Small intestine (tissue), 7 donors: Measurements from ENCODE around the gene SLC25A22. TPM values are rescaled to one million over a fixed set of nuclear protein-coding genes. Genes with fewer than 3 reads are reported as not detected.
A peak's percentile ranks its signal among the peaks of the same experiment; 100 is the strongest.

ENCODE experiments used
- DNase-seq, 2 donors: peaks; one replicate each; pipeline versions ENCODE4 v3.0.0 to v3.0.0-alpha.2; 2013
- FAIRE-seq: peaks from 2 replicates; lab custom pipeline; 2012; peaks lifted over from hg19 to GRCh38; lab: Jason Lieb, UNC
- H3K27ac ChIP-seq, 3 donors: one replicate each; pipeline ENCODE4 v1.5.1; 2013; ENCODE audit warnings: low read length in 2 of 3, mild to moderate bottlenecking in 2 of 3, control low read depth in 1 of 3, inconsistent platforms in 1 of 3, low read depth in 1 of 3, moderate library complexity in 1 of 3
- H3K27me3 ChIP-seq, 3 donors: one replicate each; pipeline ENCODE4 v1.6.1; 2013; ENCODE audit warnings: low read length in 3 of 3, inconsistent platforms in 1 of 3; ENCODE audit not compliant: control insufficient read depth in 3 of 3, insufficient read depth in 3 of 3
- H3K36me3 ChIP-seq, 3 donors: one replicate each; pipeline ENCODE4 v1.6.1; 2013; ENCODE audit warnings: low read length in 3 of 3, inconsistent platforms in 1 of 3, low read depth in 1 of 3, mild to moderate bottlenecking in 1 of 3, moderate library complexity in 1 of 3; ENCODE audit not compliant: control insufficient read depth in 3 of 3, insufficient read depth in 2 of 3
- H3K4me1 ChIP-seq, 3 donors: one replicate each; pipeline ENCODE4 v1.6.1; 2013; ENCODE audit warnings: low read length in 2 of 3, inconsistent platforms in 1 of 3, low read depth in 1 of 3, mild to moderate bottlenecking in 1 of 3, moderate library complexity in 1 of 3; ENCODE audit not compliant: control insufficient read depth in 3 of 3, insufficient read depth in 2 of 3
- H3K4me3 ChIP-seq, 3 donors: one replicate each; pipeline ENCODE4 v1.5.1; 2013; ENCODE audit warnings: low read length in 3 of 3, control low read depth in 1 of 3, inconsistent platforms in 1 of 3, low read depth in 1 of 3, mild to moderate bottlenecking in 1 of 3, moderate library complexity in 1 of 3
- H3K9me3 ChIP-seq, 2 donors: one replicate each; pipeline ENCODE4 v1.6.1; 2013; ENCODE audit warnings: low read depth in 1 of 2, low read length in 1 of 2; ENCODE audit not compliant: control insufficient read depth in 2 of 2, insufficient read depth in 1 of 2
- WGBS, 3 donors: extraction: QIAGEN DNeasy Blood & Tissue Kit; methylation state at CpG; one replicate each; pipeline ENCODE4 v1.1.7; 2013; 5-methylcytosine and 5-hydroxymethylcytosine counted together
- polyA plus RNA-seq, 4 donors: library from polyadenylated mRNA; stranded (reverse) in 3 of 4; unstranded in 1 of 4; fragments of 200-250 nt in 3 of 4; fragments of 120-200 nt in 1 of 4; gene quantifications; one replicate each; pipeline versions ENCODE4 v1.2.1 to v1.2.3, GENCODE V29; 2013
- donor health status: healthy with polysubstance abuse.
- donor health status: control.
- donor health status: control.
- donor health status: Bipolar disorder and iron deficiency.
- donor health status: healthy.

The SLC25A22 gene
- polyA plus RNA-seq, 4 donors = 10.5 to 21.9 (median 10.8) TPM

DNA sequence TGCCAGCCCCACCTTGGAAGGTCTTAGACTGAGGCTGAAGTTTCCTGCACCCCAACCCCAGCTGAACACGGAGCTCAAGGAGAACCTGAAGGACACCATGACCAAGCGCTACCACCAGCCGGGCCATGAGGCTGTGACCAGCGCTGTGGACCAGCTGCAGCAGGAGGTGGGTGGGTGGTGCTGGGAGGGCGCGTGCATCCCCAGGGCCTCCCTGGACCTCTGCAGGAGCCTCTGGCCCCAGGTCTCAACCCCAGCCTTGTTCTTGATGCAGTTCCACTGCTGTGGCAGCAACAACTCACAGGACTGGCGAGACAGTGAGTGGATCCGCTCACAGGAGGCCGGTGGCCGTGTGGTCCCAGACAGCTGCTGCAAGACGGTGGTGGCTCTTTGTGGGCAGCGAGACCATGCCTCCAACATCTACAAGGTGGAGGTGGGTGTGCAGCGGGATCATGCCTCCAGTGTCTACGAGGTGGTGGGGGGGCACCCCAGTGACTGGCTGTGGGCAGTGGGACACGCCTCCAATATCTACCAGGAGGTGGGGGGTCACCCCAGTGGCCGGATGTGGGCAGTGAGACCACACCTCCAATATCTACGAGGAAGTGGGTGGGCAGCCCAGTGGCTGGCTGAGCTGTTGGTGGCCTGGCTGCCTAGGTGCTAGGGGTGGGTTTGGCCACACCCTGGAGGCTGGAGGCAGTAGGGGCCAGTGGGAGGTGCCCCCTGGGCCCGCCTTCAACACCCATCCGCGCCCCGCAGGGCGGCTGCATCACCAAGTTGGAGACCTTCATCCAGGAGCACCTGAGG, 39.3 kb upstream of the SLC25A22 start:
- Histone ChIP-seq H3K4me1 (peaks cover 4 to 54% (median 13%) of the 10 kb centered on the region in 3 donors), H3K9me3 (no peaks in the 10 kb centered on the region), H3K27me3 (no peaks in the 10 kb centered on the region), H3K27ac (peak overlapping the region in 1 of 3 donors; percentile 30), H3K4me3 (no peak overlapping the region), H3K36me3 (peaks cover 14 to 67% (median 15%) of the 10 kb centered on the region in 3 donors)
- no peak for DNase-seq
- no peak for FAIRE-seq
- 84 to 90% (median 89%) methylated on average over 21 to 22 of the region's 22 CpGs for WGBS, 3 donors

DNA sequence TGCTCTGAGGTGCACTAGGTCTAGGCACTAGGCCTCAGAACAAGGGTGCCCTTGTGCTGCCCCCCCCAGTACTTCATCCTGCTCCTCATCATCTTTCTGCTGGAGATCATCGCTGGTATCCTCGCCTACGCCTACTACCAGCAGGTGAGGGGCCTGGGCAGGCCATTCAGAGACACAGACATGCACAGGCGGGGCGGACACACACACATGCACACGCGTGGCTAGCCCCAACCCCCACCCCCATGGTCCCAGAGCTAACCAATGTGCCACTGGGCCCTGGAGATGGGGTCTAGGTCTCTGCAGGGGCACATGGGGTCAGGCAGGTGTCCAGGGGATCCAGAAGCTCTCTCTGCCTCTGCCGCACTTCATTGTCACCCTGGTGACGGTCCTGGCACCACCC, 38.6 kb upstream of the SLC25A22 start:
- H3K36me3 ChIP-seq = peaks cover 14 to 67% (median 15%) of the 10 kb centered on the region in 3 donors
- peak overlapping the region in 1 of 3 donors; percentile 30 for H3K27ac ChIP-seq
- H3K9me3 ChIP-seq = no peaks in the 10 kb centered on the region
- H3K4me1 ChIP-seq = peaks cover 6 to 61% (median 13%) of the 10 kb centered on the region in 3 donors
- no peak overlapping the region for H3K4me3 ChIP-seq
- no peaks in the 10 kb centered on the region for H3K27me3 ChIP-seq
- FAIRE-seq (no peak), DNase-seq (no peak)
- 87 to 90% (median 90%) methylated on average over 9 of the region's 9 CpGs for WGBS, 3 donors

DNA sequence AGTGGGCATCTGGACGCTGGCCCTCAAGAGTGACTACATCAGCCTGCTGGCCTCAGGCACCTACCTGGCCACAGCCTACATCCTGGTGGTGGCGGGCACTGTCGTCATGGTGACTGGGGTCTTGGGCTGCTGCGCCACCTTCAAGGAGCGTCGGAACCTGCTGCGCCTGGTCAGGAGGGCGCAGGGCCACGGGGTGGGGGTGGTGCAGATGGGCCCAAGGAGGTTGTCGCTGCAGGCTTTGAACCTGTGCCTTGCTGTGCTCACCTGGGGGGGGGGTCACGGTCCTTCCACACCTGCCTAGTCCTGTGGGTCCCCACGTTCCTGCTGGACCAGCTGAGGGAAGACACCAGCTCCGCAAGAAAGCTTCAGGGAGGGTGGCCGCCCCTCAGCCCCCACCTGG, 38.2 kb upstream of the SLC25A22 start:
- no peak overlapping the region for H3K27ac ChIP-seq
- peaks cover 14 to 67% (median 15%) of the 10 kb centered on the region in 3 donors for H3K36me3 ChIP-seq
- peaks cover 6 to 64% (median 11%) of the 10 kb centered on the region in 3 donors for H3K4me1 ChIP-seq
- WGBS, 3 donors = 89 to 91% (median 90%) methylated on average over 11 to 14 of the region's 14 CpGs
- no peak for DNase-seq
- H3K27me3 ChIP-seq = no peaks in the 10 kb centered on the region
- H3K4me3 ChIP-seq = no peak overlapping the region
- no peaks in the 10 kb centered on the region for H3K9me3 ChIP-seq
- no peak for FAIRE-seq

DNA sequence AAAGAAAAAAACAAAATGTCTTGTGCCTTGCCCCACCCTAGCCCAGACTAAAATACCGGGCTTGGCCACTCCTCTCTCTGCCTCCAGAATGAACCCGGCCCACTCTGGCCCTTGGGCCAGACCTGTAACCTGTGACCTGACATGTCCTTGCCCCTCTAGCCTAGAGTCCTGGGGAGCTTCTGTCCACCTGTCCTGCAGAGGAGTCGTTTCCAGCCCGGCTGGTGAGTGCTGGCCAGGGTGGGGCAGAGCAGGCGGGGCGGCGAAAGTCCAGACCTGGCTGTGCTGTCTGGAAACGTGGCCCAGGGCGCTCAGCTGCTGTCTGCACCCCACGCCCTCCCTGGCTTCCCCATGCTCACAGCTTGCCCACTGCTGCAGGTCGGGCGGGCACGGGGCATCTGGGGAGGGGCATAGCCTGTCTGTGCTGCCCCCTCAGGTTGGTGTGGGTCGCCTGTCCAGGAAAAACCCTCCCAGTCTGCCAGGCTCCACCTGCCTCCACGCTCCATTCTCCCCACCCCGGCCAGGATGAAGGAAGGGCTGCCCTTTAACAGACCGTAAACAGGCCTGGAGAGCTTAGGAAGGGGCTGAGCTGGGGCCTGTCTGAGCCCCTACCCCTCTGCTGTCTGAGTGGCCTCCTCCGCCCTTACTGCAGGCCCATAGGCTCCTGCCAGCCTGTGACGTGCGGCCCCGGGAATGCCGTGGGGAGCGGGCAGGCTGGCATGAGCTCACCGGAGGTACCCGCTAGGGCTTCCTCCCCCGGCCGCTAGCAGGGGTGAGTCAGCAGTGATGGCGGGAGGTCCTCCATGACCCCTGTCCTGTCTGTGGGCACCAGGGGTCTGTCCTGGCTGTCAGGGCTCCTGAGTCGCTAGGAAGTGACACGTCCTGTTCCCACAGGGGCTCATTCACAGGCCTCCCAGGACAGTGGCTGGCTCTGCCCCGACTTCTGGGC, 36.6 kb upstream of the SLC25A22 start:
- peak overlapping the region in 2 of 3 donors; percentile 75 to 80 for H3K4me3 ChIP-seq
- DNase-seq (peak; percentile 84 to 89), FAIRE-seq (no peak)
- peaks cover 14 to 50% (median 15%) of the 10 kb centered on the region in 3 donors for H3K36me3 ChIP-seq
- WGBS, 3 donors = 12 to 36% (median 22%) methylated on average over 31 of the region's 31 CpGs
- H3K9me3 ChIP-seq = no peaks in the 10 kb centered on the region
- peaks cover 2 to 70% (median 10%) of the 10 kb centered on the region in 3 donors for H3K4me1 ChIP-seq
- H3K27me3 ChIP-seq = peaks cover 0 to 7% (median 0%) of the 10 kb centered on the region in 3 donors
- H3K27ac ChIP-seq = peak overlapping the region; percentile 88 to 98 (median 96)

DNA sequence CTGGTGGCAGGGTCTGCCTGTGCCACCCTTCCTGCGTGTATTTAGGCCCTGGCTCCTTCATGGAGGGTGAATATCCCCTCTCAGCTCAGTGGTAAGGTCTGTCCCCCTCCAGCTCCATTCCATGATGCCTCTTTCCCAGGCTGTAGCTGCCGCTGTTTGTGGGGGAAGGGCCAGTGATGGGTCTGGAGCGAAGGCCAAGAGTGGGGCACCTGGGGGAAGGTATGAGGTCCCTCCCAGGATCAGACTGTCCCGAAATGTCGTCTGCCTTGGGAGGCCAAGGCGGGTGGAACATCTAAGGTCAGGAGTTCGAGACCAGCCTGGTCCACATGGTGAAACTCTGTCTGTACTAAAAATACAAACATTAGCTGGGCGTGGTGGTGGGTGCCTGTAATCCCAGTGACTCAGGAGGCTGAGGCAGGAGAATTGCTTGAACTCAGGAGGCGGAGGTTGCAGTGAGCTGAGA, 35.8 kb upstream of the SLC25A22 start:
- Histone ChIP-seq H3K9me3 (no peaks in the 10 kb centered on the region), H3K4me3 (peak overlapping the region; percentile 51 to 80 (median 75)), H3K27me3 (peaks cover 0 to 15% (median 0%) of the 10 kb centered on the region in 3 donors), H3K27ac (peak overlapping the region; percentile 88 to 98 (median 96)), H3K36me3 (peaks cover 12 to 43% (median 14%) of the 10 kb centered on the region in 3 donors), H3K4me1 (peaks cover 2 to 71% (median 12%) of the 10 kb centered on the region in 3 donors)
- FAIRE-seq (no peak), DNase-seq (peak; percentile 55 to 83)
- 19 to 40% (median 28%) methylated on average over 9 of the region's 9 CpGs for WGBS, 3 donors

DNA sequence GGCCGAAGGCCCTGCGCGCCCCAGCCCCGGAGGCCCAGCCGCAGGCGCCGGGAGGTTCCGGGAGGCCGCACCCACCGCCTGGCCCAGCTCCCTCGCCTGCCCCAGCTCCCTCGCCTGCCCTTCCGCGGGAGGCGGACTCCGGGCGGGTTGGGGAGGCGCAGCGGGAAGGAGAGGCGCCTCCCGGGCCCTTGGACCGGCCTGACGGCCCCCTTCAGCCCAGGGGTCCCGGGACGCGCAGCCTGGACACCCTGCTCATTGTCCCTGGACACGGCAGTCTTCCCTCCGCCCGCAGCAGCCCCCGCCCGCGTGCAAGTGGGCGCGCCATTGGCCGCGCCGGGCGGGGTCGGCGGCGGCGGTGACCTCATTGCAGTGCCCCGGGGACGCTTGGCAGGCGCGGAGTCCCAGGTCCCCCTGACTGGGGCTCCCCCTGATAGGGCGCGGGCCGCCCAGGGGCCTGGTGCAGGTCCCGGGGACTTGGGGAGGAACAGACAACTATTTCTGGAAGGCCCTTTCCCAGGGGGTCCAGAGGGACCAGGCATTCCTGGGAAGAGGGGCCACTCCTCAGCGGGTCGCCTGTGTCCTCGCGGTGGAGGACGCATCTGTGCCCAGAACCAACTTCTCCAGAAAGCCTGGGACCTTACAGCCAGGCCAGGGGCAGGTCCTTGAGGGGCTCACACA, 35.2 kb upstream of the SLC25A22 start:
- H3K9me3 ChIP-seq = no peaks in the 10 kb centered on the region
- DNase-seq = peak; percentile 74 to 91
- peaks cover 7 to 36% (median 13%) of the 10 kb centered on the region in 3 donors for H3K36me3 ChIP-seq
- H3K4me3 ChIP-seq = peak overlapping the region; percentile 51 to 80 (median 75)
- H3K4me1 ChIP-seq = peaks cover 2 to 71% (median 12%) of the 10 kb centered on the region in 3 donors
- peak overlapping the region; percentile 88 to 98 (median 96) for H3K27ac ChIP-seq
- peaks cover 0 to 15% (median 0%) of the 10 kb centered on the region in 3 donors for H3K27me3 ChIP-seq
- WGBS, 3 donors = 0 to 1% (median 1%) methylated on average over 25 to 55 of the region's 55 CpGs
- no peak for FAIRE-seq

DNA sequence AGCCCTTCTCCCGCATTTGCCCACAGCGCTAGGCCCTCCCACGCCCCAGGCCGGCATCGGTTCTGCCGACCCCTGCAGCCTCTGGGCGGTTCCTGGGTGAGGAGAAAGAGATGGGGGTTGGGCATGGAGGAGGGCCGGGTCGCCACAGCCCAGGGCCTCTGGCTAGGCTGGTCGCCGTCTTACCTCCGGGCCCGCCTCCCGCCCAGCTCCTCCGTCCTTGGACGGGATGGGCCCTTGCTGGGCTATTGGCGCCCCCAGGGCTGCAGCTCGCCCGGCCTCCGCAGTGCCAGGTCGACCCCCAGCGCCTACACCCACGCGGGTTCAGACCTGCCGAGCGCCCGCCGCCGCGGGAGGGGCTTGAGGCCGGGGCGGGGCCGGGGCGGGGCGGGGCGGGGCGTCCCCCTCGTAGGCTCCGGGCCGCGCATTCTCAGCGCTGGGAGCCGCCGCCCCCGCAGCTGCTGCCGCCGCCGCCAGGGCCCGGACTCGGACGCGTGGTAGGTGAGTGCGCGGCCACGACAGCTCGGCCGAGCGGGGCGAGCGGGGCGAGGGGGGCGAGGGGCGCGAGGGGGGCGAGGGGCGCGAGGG, 34.5 kb upstream of the SLC25A22 start, which contains the start of gene CD151:
Gene CD151 (plus strand): TSS at position 424 of the 585 bp plus-strand sequence. CDS start 3,118 bp downstream, outside the sequence.
- WGBS, 3 donors = 2 to 6% (median 4%) methylated on average over 26 to 66 of the region's 67 CpGs
- Histone ChIP-seq H3K36me3 (peaks cover 1 to 30% (median 8%) of the 10 kb centered on the region in 3 donors), H3K4me1 (peaks cover 6 to 71% (median 12%) of the 10 kb centered on the region in 3 donors), H3K27me3 (peaks cover 0 to 15% (median 0%) of the 10 kb centered on the region in 3 donors), H3K9me3 (no peaks in the 10 kb centered on the region), H3K27ac (peak within 1 kb of the TSS; percentile 88 to 98 (median 96)), H3K4me3 (peak within 1 kb of the TSS; percentile 51 to 80 (median 75))
- DNase-seq (peak; percentile 72 to 84), FAIRE-seq (no peak)
